ENCODE measurements around the gene HOXA9.

DNA sequence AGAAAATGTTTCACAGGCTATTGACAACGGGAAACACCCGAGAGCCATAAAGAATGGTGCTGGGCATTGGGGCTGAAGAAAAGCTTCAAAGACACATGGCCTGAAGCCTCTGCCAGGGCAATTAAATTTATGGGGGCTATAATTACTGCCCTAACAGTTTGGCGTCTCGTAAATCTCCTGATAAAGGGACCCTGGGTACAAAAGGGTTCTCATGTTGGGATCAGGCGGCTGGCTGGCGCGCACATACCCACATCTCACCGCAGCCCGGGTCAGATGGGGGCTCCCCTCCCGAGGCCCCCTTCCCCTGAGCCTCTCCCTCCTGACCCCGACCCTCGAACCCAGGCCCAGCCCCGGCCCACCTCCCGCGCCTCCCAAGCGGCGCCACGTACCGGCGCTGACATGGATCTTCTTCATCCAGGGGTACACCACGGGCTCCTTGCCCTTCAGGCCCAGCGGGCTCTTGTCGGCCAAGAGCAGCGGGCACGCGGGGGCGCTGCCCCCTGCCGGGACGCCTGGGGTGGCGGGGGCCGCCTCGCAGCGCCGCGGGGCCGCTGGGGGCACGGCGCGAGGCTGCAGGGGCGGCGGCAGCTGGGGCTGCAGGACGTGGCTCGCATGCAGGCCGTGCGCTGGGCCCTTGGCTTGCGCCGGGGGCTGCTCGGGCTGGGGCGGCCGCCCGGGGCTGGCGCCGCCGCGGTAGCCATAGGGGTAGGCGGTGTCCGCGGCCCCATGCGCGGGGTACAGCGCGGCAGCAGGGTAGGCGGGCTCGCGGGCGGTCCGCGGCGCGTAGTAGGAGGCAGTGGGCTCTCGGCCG is 35.4 kb downstream of the HOXA9 start:
- no peak for TF ChIP-seq TOX (CRISPR knock-in tag; IDR thresholded peaks at IDR 0.05; ENCODE audit: borderline replicate concordance)
- no peak for TF ChIP-seq ARNTL (CRISPR knock-in tag; IDR thresholded peaks at IDR 0.05; ENCODE audit: borderline replicate concordance, low read depth)
- TF ChIP-seq OSR1 (CRISPR knock-in tag; IDR thresholded peaks at IDR 0.05) = no peak
- no peak for TF ChIP-seq ZNF70 (CRISPR knock-in tag; IDR thresholded peaks at IDR 0.05)
- no peak for TF ChIP-seq ZC3H10 (CRISPR knock-in tag; IDR thresholded peaks at IDR 0.05)
- TF ChIP-seq PPARA (CRISPR knock-in tag; IDR thresholded peaks at IDR 0.05; ENCODE audit: borderline replicate concordance) = no peak
- no peak for TF ChIP-seq BACH2 (CRISPR knock-in tag; IDR thresholded peaks at IDR 0.05; ENCODE audit: borderline replicate concordance)
- no peak for TF ChIP-seq ZFP3 (CRISPR knock-in tag; IDR thresholded peaks at IDR 0.05)
- TF ChIP-seq, protein P1, sequence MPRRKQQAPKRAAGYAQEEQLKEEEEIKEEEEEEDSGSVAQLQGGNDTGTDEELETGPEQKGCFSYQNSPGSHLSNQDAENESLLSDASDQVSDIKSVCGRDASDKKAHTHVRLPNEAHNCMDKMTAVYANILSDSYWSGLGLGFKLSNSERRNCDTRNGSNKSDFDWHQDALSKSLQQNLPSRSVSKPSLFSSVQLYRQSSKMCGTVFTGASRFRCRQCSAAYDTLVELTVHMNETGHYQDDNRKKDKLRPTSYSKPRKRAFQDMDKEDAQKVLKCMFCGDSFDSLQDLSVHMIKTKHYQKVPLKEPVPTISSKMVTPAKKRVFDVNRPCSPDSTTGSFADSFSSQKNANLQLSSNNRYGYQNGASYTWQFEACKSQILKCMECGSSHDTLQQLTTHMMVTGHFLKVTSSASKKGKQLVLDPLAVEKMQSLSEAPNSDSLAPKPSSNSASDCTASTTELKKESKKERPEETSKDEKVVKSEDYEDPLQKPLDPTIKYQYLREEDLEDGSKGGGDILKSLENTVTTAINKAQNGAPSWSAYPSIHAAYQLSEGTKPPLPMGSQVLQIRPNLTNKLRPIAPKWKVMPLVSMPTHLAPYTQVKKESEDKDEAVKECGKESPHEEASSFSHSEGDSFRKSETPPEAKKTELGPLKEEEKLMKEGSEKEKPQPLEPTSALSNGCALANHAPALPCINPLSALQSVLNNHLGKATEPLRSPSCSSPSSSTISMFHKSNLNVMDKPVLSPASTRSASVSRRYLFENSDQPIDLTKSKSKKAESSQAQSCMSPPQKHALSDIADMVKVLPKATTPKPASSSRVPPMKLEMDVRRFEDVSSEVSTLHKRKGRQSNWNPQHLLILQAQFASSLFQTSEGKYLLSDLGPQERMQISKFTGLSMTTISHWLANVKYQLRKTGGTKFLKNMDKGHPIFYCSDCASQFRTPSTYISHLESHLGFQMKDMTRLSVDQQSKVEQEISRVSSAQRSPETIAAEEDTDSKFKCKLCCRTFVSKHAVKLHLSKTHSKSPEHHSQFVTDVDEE (CRISPR knock-in tag; IDR thresholded peaks at IDR 0.05) = no peak
- no peak for TF ChIP-seq ISL1 (CRISPR knock-in tag; IDR thresholded peaks at IDR 0.05)
- TF ChIP-seq PATZ1 (CRISPR knock-in tag; IDR thresholded peaks at IDR 0.05; ENCODE audit: borderline replicate concordance) = no peak
- TF ChIP-seq ZNF8 (CRISPR knock-in tag; IDR thresholded peaks at IDR 0.05) = no peak
